Measurements from ENCODE around the gene RUNDC1. TPM values are rescaled to one million over a fixed set of nuclear protein-coding genes. Genes with fewer than 3 reads are reported as not detected.
"Not testable (repeated sequence)": the region's sequence is repeated elsewhere in the genome, so short reads cannot be mapped to it uniquely, and the experiment has no call there.

RUNDC1 gene
- total RNA-seq, 1 experiment from 2014 or later: 14.2 TPM

DNA sequence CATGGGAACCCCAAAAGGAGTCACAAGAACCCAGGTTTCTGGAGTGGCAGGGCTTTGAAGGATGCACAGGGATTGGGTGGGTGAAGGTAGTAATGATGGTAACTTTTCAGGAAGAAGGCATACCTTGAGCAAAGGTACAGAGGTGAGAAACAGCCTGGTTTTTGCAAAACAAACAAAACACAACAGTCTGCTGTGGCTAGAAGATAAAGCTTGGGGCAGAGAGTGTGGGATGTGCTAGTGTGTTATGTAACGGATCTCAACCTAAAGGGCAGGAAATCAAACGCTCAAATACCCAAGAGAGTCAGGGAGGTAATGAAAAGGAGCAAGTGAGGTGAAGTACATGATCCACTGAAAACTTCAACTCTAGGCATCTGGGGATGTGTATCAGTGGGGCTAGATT, 5.1 kb upstream of the RUNDC1 start:
- Mint-ChIP-seq H3K4me1 (peaks cover 8% of the 10 kb centered on the region), H3K27ac (no peak overlapping the region; the same call in 1 of the 2 replicates), H3K9me3 (no peaks in the 10 kb centered on the region), H3K4me3 (no peak overlapping the region), H3K27me3 (ENCODE audit: low read depth) (peaks cover 4% of the 10 kb centered on the region; the same call in 1 of the 2 replicates), H3K36me3 (0 out of 2 replicates have a peak, but pooled peaks cover 3% of the 10 kb centered on the region)
- CTCF ChIA-PET: interaction anchor here (1.8 kb wide), 1 partner anchor 23 kb away, joined by 4 read pairs; the partner anchor contains the start of gene RPL27
- no peak for ATAC-seq
- no peak for DNase-seq (ENCODE audit: low spot score)
- POLR2A ChIA-PET: no interaction called here
- no peak for TF ChIP-seq ZNF219 (CRISPR knock-in tag; IDR thresholded peaks at IDR 0.05; ENCODE audit: borderline replicate concordance)
- TF ChIP-seq, protein P1, sequence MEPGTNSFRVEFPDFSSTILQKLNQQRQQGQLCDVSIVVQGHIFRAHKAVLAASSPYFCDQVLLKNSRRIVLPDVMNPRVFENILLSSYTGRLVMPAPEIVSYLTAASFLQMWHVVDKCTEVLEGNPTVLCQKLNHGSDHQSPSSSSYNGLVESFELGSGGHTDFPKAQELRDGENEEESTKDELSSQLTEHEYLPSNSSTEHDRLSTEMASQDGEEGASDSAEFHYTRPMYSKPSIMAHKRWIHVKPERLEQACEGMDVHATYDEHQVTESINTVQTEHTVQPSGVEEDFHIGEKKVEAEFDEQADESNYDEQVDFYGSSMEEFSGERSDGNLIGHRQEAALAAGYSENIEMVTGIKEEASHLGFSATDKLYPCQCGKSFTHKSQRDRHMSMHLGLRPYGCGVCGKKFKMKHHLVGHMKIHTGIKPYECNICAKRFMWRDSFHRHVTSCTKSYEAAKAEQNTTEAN (CRISPR knock-in tag; IDR thresholded peaks at IDR 0.05): no peak
- no peak for TF ChIP-seq JUN (CRISPR knock-in tag; IDR thresholded peaks at IDR 0.05)
- TF ChIP-seq, protein P2, sequence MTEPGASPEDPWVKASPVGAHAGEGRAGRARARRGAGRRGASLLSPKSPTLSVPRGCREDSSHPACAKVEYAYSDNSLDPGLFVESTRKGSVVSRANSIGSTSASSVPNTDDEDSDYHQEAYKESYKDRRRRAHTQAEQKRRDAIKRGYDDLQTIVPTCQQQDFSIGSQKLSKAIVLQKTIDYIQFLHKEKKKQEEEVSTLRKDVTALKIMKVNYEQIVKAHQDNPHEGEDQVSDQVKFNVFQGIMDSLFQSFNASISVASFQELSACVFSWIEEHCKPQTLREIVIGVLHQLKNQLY (CRISPR knock-in tag; IDR thresholded peaks at IDR 0.05): no peak
- TF ChIP-seq, protein P3, sequence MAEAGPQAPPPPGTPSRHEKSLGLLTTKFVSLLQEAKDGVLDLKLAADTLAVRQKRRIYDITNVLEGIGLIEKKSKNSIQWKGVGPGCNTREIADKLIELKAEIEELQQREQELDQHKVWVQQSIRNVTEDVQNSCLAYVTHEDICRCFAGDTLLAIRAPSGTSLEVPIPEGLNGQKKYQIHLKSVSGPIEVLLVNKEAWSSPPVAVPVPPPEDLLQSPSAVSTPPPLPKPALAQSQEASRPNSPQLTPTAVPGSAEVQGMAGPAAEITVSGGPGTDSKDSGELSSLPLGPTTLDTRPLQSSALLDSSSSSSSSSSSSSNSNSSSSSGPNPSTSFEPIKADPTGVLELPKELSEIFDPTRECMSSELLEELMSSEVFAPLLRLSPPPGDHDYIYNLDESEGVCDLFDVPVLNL (CRISPR knock-in tag; IDR thresholded peaks at IDR 0.05; ENCODE audit: borderline replicate concordance, low read depth): no peak
- TF ChIP-seq NFATC4 (CRISPR knock-in tag; IDR thresholded peaks at IDR 0.05): no peak
- TF ChIP-seq, protein P4, sequence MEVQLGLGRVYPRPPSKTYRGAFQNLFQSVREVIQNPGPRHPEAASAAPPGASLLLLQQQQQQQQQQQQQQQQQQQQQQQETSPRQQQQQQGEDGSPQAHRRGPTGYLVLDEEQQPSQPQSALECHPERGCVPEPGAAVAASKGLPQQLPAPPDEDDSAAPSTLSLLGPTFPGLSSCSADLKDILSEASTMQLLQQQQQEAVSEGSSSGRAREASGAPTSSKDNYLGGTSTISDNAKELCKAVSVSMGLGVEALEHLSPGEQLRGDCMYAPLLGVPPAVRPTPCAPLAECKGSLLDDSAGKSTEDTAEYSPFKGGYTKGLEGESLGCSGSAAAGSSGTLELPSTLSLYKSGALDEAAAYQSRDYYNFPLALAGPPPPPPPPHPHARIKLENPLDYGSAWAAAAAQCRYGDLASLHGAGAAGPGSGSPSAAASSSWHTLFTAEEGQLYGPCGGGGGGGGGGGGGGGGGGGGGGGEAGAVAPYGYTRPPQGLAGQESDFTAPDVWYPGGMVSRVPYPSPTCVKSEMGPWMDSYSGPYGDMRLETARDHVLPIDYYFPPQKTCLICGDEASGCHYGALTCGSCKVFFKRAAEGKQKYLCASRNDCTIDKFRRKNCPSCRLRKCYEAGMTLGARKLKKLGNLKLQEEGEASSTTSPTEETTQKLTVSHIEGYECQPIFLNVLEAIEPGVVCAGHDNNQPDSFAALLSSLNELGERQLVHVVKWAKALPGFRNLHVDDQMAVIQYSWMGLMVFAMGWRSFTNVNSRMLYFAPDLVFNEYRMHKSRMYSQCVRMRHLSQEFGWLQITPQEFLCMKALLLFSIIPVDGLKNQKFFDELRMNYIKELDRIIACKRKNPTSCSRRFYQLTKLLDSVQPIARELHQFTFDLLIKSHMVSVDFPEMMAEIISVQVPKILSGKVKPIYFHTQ (CRISPR knock-in tag; IDR thresholded peaks at IDR 0.05): no peak
- no peak for TF ChIP-seq ZNF317 (CRISPR knock-in tag; IDR thresholded peaks at IDR 0.05; ENCODE audit: borderline replicate concordance, low read depth)
- TF ChIP-seq, protein P5, sequence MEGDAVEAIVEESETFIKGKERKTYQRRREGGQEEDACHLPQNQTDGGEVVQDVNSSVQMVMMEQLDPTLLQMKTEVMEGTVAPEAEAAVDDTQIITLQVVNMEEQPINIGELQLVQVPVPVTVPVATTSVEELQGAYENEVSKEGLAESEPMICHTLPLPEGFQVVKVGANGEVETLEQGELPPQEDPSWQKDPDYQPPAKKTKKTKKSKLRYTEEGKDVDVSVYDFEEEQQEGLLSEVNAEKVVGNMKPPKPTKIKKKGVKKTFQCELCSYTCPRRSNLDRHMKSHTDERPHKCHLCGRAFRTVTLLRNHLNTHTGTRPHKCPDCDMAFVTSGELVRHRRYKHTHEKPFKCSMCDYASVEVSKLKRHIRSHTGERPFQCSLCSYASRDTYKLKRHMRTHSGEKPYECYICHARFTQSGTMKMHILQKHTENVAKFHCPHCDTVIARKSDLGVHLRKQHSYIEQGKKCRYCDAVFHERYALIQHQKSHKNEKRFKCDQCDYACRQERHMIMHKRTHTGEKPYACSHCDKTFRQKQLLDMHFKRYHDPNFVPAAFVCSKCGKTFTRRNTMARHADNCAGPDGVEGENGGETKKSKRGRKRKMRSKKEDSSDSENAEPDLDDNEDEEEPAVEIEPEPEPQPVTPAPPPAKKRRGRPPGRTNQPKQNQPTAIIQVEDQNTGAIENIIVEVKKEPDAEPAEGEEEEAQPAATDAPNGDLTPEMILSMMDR (IDR thresholded peaks at IDR 0.05): no peak
- TF ChIP-seq, protein P6, sequence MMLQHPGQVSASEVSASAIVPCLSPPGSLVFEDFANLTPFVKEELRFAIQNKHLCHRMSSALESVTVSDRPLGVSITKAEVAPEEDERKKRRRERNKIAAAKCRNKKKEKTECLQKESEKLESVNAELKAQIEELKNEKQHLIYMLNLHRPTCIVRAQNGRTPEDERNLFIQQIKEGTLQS (CRISPR knock-in tag; conservative IDR thresholded peaks at IDR 0.05): no peak
- no peak for TF ChIP-seq ZNF396 (CRISPR knock-in tag; IDR thresholded peaks at IDR 0.05; ENCODE audit: borderline replicate concordance)
- TF ChIP-seq EMX1 (CRISPR knock-in tag; IDR thresholded peaks at IDR 0.05): no peak
- TF ChIP-seq CREB1 (CRISPR knock-in tag; IDR thresholded peaks at IDR 0.05): no peak
- TF ChIP-seq, protein P7, sequence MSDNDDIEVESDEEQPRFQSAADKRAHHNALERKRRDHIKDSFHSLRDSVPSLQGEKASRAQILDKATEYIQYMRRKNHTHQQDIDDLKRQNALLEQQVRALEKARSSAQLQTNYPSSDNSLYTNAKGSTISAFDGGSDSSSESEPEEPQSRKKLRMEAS (CRISPR knock-in tag; IDR thresholded peaks at IDR 0.05): no peak

DNA sequence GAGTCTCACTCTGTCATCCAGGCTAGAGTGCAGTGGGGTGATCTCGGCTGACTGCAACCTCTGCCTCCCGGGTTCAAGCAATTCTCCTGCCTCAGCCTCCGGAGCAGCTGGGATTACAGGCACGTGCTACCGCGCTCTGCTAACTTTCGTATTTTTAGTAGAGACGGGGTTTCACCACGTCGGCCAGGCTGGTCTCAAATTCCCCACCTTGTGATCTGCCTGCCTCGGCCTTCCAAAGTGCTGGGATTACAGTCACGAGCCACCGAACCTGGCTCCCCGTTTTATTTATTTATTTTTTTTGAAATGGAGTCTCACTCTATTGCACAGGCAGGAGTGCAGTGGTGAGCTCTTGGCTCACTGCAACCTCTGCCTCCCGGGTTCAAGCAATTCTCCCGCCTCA, 4.7 kb upstream of the RUNDC1 start:
- H3K36me3 Mint-ChIP-seq; POLR2A ChIA-PET; ATAC-seq; H3K4me1 Mint-ChIP-seq; H3K9me3 Mint-ChIP-seq; H3K4me3 Mint-ChIP-seq; H3K27ac Mint-ChIP-seq; H3K27me3 Mint-ChIP-seq (ENCODE audit: low read depth); DNase-seq (ENCODE audit: low spot score): not testable (repeated sequence)
- CTCF ChIA-PET: interaction anchor here (1.8 kb wide), 1 partner anchor 22 kb away, joined by 4 read pairs; the partner anchor contains the start of gene RPL27
